Measurements from ENCODE around the gene SLC13A3.

GRCh38 chr20:46640536-46641311, 10.5 kb downstream of the SLC13A3 start:
- TF ChIP-seq CEBPB (IDR thresholded peaks at IDR 0.05) (no peak), REST (IDR thresholded peaks at IDR 0.05; ENCODE audit: low read depth) (no peak), TEAD4 (IDR thresholded peaks at IDR 0.05) (no peak)
- TF ChIP-seq, protein P1, sequence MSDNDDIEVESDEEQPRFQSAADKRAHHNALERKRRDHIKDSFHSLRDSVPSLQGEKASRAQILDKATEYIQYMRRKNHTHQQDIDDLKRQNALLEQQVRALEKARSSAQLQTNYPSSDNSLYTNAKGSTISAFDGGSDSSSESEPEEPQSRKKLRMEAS (IDR thresholded peaks at IDR 0.05) = no peak

Data from Ishikawa (cell line).